ENCODE data around the gene NCAPG2.

NCAPG2 gene

GRCh38 chr7:158706710-158707590 lies 2.3 kb upstream of the NCAPG2 start:
- Histone ChIP-seq H3K36me3 (ENCODE audit: insufficient read depth, low read length) (peaks cover 23% of the 10 kb centered on the region), H3K4me1 (ENCODE audit: insufficient read depth, low read length) (peaks cover 32% of the 10 kb centered on the region), H3K9me3 (ENCODE audit: insufficient read depth, low read length, severe bottlenecking) (peaks cover 10% of the 10 kb centered on the region), H3K27me3 (ENCODE audit: insufficient read depth, low read length, poor library complexity) (no peaks in the 10 kb centered on the region), H4K20me1 (ENCODE audit: insufficient read depth, low read length) (peaks cover 8% of the 10 kb centered on the region), H2AFZ (ENCODE audit: low read depth, low read length) (no peak overlapping the region), H3K27ac (ENCODE audit: low read length) (no peak overlapping the region), H3K79me2 (ENCODE audit: insufficient read depth, low read length) (peaks cover 27% of the 10 kb centered on the region), H3K4me2 (ENCODE audit: insufficient read depth, low read length) (no peak overlapping the region), H3K4me3 (ENCODE audit: low read depth in 1 of 2, low read length in 2 of 2) (no peak overlapping the region), H3K9ac (ENCODE audit: low read depth, low read length) (no peak overlapping the region)
- TF ChIP-seq CTCF (IDR thresholded peaks at IDR 0.05; ENCODE audit: borderline replicate concordance, extremely low read depth, low read length, poor library complexity, severe bottlenecking), result no peak
- no peak for TF ChIP-seq EZH2 (IDR thresholded peaks at IDR 0.05; ENCODE audit: borderline replicate concordance, low read depth, low read length, severe bottlenecking)
- DNase-seq (no peak), ATAC-seq (ENCODE audit: insufficient read depth, low read depth) (no peak)

GRCh38 chr7:158706273-158706704 lies 1.7 kb upstream of the NCAPG2 start:
- peaks cover 11% of the 10 kb centered on the region for H4K20me1 ChIP-seq (ENCODE audit: insufficient read depth, low read length)
- peaks cover 29% of the 10 kb centered on the region for H3K36me3 ChIP-seq (ENCODE audit: insufficient read depth, low read length)
- no peak for DNase-seq
- peak overlapping the region; percentile 87; the same call in 1 of the 2 replicates for H3K4me2 ChIP-seq (ENCODE audit: insufficient read depth, low read length)
- H3K27ac ChIP-seq (ENCODE audit: low read length), result no peak overlapping the region
- peaks cover 10% of the 10 kb centered on the region for H3K9me3 ChIP-seq (ENCODE audit: insufficient read depth, low read length, severe bottlenecking)
- no peak overlapping the region for H2AFZ ChIP-seq (ENCODE audit: low read depth, low read length)
- peaks cover 38% of the 10 kb centered on the region for H3K4me1 ChIP-seq (ENCODE audit: insufficient read depth, low read length)
- H3K4me3 ChIP-seq (ENCODE audit: low read depth in 1 of 2, low read length in 2 of 2), result no peak overlapping the region
- H3K9ac ChIP-seq (ENCODE audit: low read depth, low read length), result no peak overlapping the region
- no peaks in the 10 kb centered on the region for H3K27me3 ChIP-seq (ENCODE audit: insufficient read depth, low read length, poor library complexity)
- TF ChIP-seq CTCF (IDR thresholded peaks at IDR 0.05; ENCODE audit: borderline replicate concordance, extremely low read depth, low read length, poor library complexity, severe bottlenecking) (no peak), EZH2 (IDR thresholded peaks at IDR 0.05; ENCODE audit: borderline replicate concordance, low read depth, low read length, severe bottlenecking) (no peak)
- no peak for ATAC-seq (ENCODE audit: insufficient read depth, low read depth)
- H3K79me2 ChIP-seq (ENCODE audit: insufficient read depth, low read length), result peaks cover 33% of the 10 kb centered on the region

- H3K4me3 ChIP-seq (ENCODE audit: low read depth in 1 of 2, low read length in 2 of 2), result peak overlapping the region; percentile 87
- H3K4me2 ChIP-seq (ENCODE audit: insufficient read depth, low read length), result peak overlapping the region; percentile 87
- peak overlapping the region; percentile 95 for H3K27ac ChIP-seq (ENCODE audit: low read length)
- H3K36me3 ChIP-seq (ENCODE audit: insufficient read depth, low read length), result peaks cover 39% of the 10 kb centered on the region
- TF ChIP-seq EZH2 (IDR thresholded peaks at IDR 0.05; ENCODE audit: borderline replicate concordance, low read depth, low read length, severe bottlenecking) (no peak), CTCF (IDR thresholded peaks at IDR 0.05; ENCODE audit: borderline replicate concordance, extremely low read depth, low read length, poor library complexity, severe bottlenecking) (no peak)
- peaks cover 10% of the 10 kb centered on the region for H3K9me3 ChIP-seq (ENCODE audit: insufficient read depth, low read length, severe bottlenecking)
- peak overlapping the region; percentile 100 for H3K9ac ChIP-seq (ENCODE audit: low read depth, low read length)
- H3K27me3 ChIP-seq (ENCODE audit: insufficient read depth, low read length, poor library complexity), result no peaks in the 10 kb centered on the region
- ATAC-seq (ENCODE audit: insufficient read depth, low read depth) (no peak), DNase-seq (no peak)
- peak overlapping the region; percentile 78 for H2AFZ ChIP-seq (ENCODE audit: low read depth, low read length)
- H4K20me1 ChIP-seq (ENCODE audit: insufficient read depth, low read length), result peaks cover 17% of the 10 kb centered on the region
- H3K79me2 ChIP-seq (ENCODE audit: insufficient read depth, low read length), result peaks cover 43% of the 10 kb centered on the region
- peaks cover 47% of the 10 kb centered on the region for H3K4me1 ChIP-seq (ENCODE audit: insufficient read depth, low read length)
Observed at GRCh38 chr7:158705234-158705850, 738 bp upstream of the NCAPG2 start.
